ENCODE results near the gene ST6GAL2. TPM values are rescaled to one million over a fixed set of nuclear protein-coding genes. Genes with fewer than 3 reads are reported as not detected.

ST6GAL2 gene
- polyA plus RNA-seq, 3 donors: not detected

GRCh38 chr2:106919012-106919411 is 33.0 kb upstream of the ST6GAL2 start:
- no peak for DNase-seq
- Histone ChIP-seq H3K9me3 (replicated peaks in 1 of 2; ENCODE audit: control insufficient read depth in 1 of 2, insufficient read depth in 1 of 2, low read length in 2 of 2) (no peaks in the 10 kb centered on the region), H3K4me3 (replicated peaks in 1 of 3; ENCODE audit: low read depth in 2 of 3, low read length in 3 of 3) (no peak overlapping the region), H3K4me1 (ENCODE audit: control insufficient read depth in 1 of 2, insufficient read depth in 2 of 2, low read length in 2 of 2) (no peaks in the 10 kb centered on the region), H3K9ac (ENCODE audit: insufficient read depth, low read length, poor library complexity, severe bottlenecking) (no peak overlapping the region), H2AFZ (ENCODE audit: insufficient read depth, low read depth, low read length, poor library complexity, severe bottlenecking) (no peak overlapping the region), H4K20me1 (ENCODE audit: insufficient read depth, low read length) (no peaks in the 10 kb centered on the region), H3K27me3 (ENCODE audit: control insufficient read depth in 2 of 2, insufficient read depth in 2 of 2, low read length in 2 of 2) (no peaks in the 10 kb centered on the region), H3K36me3 (replicated peaks in 1 of 2; ENCODE audit: control insufficient read depth in 1 of 2, insufficient read depth in 2 of 2, low read length in 2 of 2) (no peaks in the 10 kb centered on the region), H3K27ac (ENCODE audit: low read depth in 1 of 2, low read length in 2 of 2) (no peak overlapping the region), H3K4me2 (replicated peaks; ENCODE audit: extremely low read depth, low read length, poor library complexity, severe bottlenecking) (no peak overlapping the region), H3K79me2 (ENCODE audit: insufficient read depth, low read length) (no peaks in the 10 kb centered on the region)
- Mint-ChIP-seq H3K4me3 (no peak overlapping the region), H3K27me3 (ENCODE audit: low read depth in 3 of 3) (peaks cover 0 to 4% (median 0%) of the 10 kb centered on the region in 3 donors), H3K9me3 (peaks cover 0 to 5% (median 3%) of the 10 kb centered on the region in 7 donors), H3K4me1 (no peaks in the 10 kb centered on the region), H3K27ac (no peak overlapping the region), H3K36me3 (no peaks in the 10 kb centered on the region)
- WGBS (ENCODE audit: insufficient coverage): no CpG with 5 or more reads among the region's 1 CpG
- TF ChIP-seq, protein P1, sequence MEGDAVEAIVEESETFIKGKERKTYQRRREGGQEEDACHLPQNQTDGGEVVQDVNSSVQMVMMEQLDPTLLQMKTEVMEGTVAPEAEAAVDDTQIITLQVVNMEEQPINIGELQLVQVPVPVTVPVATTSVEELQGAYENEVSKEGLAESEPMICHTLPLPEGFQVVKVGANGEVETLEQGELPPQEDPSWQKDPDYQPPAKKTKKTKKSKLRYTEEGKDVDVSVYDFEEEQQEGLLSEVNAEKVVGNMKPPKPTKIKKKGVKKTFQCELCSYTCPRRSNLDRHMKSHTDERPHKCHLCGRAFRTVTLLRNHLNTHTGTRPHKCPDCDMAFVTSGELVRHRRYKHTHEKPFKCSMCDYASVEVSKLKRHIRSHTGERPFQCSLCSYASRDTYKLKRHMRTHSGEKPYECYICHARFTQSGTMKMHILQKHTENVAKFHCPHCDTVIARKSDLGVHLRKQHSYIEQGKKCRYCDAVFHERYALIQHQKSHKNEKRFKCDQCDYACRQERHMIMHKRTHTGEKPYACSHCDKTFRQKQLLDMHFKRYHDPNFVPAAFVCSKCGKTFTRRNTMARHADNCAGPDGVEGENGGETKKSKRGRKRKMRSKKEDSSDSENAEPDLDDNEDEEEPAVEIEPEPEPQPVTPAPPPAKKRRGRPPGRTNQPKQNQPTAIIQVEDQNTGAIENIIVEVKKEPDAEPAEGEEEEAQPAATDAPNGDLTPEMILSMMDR (IDR thresholded peaks at IDR 0.05): no peak
- intact Hi-C loops (cut with micrococcal nuclease): no loop called here

- no CpG with 5 or more reads among the region's 2 CpGs for WGBS (ENCODE audit: insufficient coverage)
Observed at GRCh38 chr2:106904242-106904641, 18.3 kb upstream of the ST6GAL2 start.

More at GRCh38 chr2:106904242-106904641, 18.3 kb upstream of the ST6GAL2 start:
- Mint-ChIP-seq H3K4me1 (no peaks in the 10 kb centered on the region), H3K36me3 (no peaks in the 10 kb centered on the region), H3K27ac (no peak overlapping the region), H3K9me3 (peaks cover 0 to 6% (median 4%) of the 10 kb centered on the region in 7 donors), H3K4me3 (no peak overlapping the region), H3K27me3 (ENCODE audit: low read depth in 3 of 3) (no peaks in the 10 kb centered on the region)
- intact Hi-C loops (cut with micrococcal nuclease): no loop called here
- TF ChIP-seq, protein P1 (IDR thresholded peaks at IDR 0.05): no peak
- DNase-seq: no peak
- no peaks in the 10 kb centered on the region for H3K36me3 ChIP-seq (replicated peaks in 1 of 2; ENCODE audit: control insufficient read depth in 1 of 2, insufficient read depth in 2 of 2, low read length in 2 of 2)
- no peaks in the 10 kb centered on the region for H3K27me3 ChIP-seq (ENCODE audit: control insufficient read depth in 2 of 2, insufficient read depth in 2 of 2, low read length in 2 of 2)
- H3K9me3 ChIP-seq (replicated peaks in 1 of 2; ENCODE audit: control insufficient read depth in 1 of 2, insufficient read depth in 1 of 2, low read length in 2 of 2): peaks cover 0 to 2% of the 10 kb centered on the region in 2 donors
- no peak overlapping the region for H3K27ac ChIP-seq (ENCODE audit: low read depth in 1 of 2, low read length in 2 of 2)
- no peak overlapping the region for H3K4me2 ChIP-seq (replicated peaks; ENCODE audit: extremely low read depth, low read length, poor library complexity, severe bottlenecking)
- no peak overlapping the region for H3K9ac ChIP-seq (ENCODE audit: insufficient read depth, low read length, poor library complexity, severe bottlenecking)
- H2AFZ ChIP-seq (ENCODE audit: insufficient read depth, low read depth, low read length, poor library complexity, severe bottlenecking): no peak overlapping the region
- H3K4me1 ChIP-seq (ENCODE audit: control insufficient read depth in 1 of 2, insufficient read depth in 2 of 2, low read length in 2 of 2): no peaks in the 10 kb centered on the region
- no peaks in the 10 kb centered on the region for H3K79me2 ChIP-seq (ENCODE audit: insufficient read depth, low read length)
- no peak overlapping the region for H3K4me3 ChIP-seq (replicated peaks in 1 of 3; ENCODE audit: low read depth in 2 of 3, low read length in 3 of 3)
- H4K20me1 ChIP-seq (ENCODE audit: insufficient read depth, low read length): no peaks in the 10 kb centered on the region

All from CD14-positive monocyte (primary cell).